Measurements from ENCODE around the gene CCDC82.

- TF ChIP-seq CTCF (conservative IDR thresholded peaks at IDR 0.05; ENCODE audit: low read depth, low read length), result no peak
- no peak for TF ChIP-seq POLR2A (IDR thresholded peaks at IDR 0.05; ENCODE audit: low read depth, low read length)
- no peak for TF ChIP-seq BHLHE40 (IDR thresholded peaks at IDR 0.05; ENCODE audit: low read depth, low read length)
- no peak for TF ChIP-seq RAD21 (IDR thresholded peaks at IDR 0.05; ENCODE audit: low read length)
- TF ChIP-seq CEBPB (IDR thresholded peaks at IDR 0.05; ENCODE audit: low read depth, low read length), result no peak
- no peak for TF ChIP-seq USF2 (IDR thresholded peaks at IDR 0.05; ENCODE audit: low read depth, low read length)
- TF ChIP-seq RFX5 (IDR thresholded peaks at IDR 0.05; ENCODE audit: low read depth, low read length), result no peak
- no peak for TF ChIP-seq NFE2L2 (IDR thresholded peaks at IDR 0.05; ENCODE audit: low read depth, low read length)
- no peak for TF ChIP-seq ELK1 (IDR thresholded peaks at IDR 0.05; ENCODE audit: borderline replicate concordance, low read depth, low read length)
- no peak for TF ChIP-seq MAFK (IDR thresholded peaks at IDR 0.05; ENCODE audit: low read depth, low read length)
- no peak for TF ChIP-seq FOS (IDR thresholded peaks at IDR 0.05; ENCODE audit: low read depth, low read length)
- no peak for TF ChIP-seq CHD1 (IDR thresholded peaks at IDR 0.05; ENCODE audit: low read depth, low read length)
Observed at GRCh38 chr11:96400697-96401096, 11.0 kb upstream of the CCDC82 start.

Measured in IMR-90 (cell line).